ENCODE measurements around the gene TULP1. TPM values are rescaled to one million over a fixed set of nuclear protein-coding genes. Genes with fewer than 3 reads are reported as not detected.
A peak's percentile ranks its signal among the peaks of the same experiment; 100 is the strongest.

The TULP1 gene
- total and polyA plus RNA-seq, 2 of the 13 experiments (the other 11 are each of a cell fraction or from before 2014, with no cell fraction given), result not detected

DNA sequence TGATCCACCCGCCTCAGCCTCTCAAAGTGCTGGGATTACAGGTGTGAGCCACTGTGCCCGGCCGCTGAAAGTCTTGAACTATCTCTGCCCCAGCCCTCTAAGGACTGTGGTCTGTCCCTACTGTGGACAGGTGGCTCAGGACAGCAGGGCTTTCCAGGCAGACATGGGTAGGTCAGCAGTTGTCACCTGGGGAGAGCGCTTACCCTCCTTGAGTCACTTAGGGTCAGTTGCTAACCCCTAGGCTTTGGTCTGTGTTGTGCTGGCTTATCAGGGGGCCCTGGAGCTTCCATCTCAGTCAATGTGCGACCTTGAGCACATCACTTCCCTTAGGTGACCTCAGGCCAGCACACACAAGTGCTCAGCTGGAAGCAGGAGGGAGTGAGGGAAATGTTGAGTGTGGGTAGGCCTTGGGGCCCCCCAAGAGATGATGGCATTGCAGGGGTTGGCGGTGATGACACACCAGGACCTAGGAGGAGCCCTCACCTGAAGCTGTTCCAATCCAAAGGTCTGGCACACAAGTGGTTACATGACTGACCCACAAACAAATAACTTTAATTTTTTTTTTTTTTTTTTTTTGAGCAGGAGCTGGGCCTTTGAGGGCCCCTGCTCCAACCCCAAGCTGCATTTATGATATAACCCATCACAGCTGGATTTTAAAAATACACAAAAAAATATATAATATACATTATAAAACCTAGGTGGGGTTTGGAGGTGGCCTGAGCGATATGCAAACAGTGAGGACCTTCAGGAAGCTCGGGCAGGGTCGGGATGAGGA is 39.4 kb downstream of the TULP1 start (continued):
- TF ChIP-seq, protein P1, sequence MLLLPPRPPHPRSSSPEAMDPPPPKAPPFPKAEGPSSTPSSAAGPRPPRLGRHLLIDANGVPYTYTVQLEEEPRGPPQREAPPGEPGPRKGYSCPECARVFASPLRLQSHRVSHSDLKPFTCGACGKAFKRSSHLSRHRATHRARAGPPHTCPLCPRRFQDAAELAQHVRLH (CRISPR knock-in tag; IDR thresholded peaks at IDR 0.05; ENCODE audit: borderline replicate concordance, low read depth), result no peak
- no peak for TF ChIP-seq ZNF850 (CRISPR knock-in tag; conservative IDR thresholded peaks at IDR 0.05)
- TF ChIP-seq ZBTB37 (CRISPR knock-in tag; IDR thresholded peaks at IDR 0.05), result no peak
- no peak for TF ChIP-seq SIN3B (IDR thresholded peaks at IDR 0.05; ENCODE audit: low read length)
- TF ChIP-seq, protein P2, sequence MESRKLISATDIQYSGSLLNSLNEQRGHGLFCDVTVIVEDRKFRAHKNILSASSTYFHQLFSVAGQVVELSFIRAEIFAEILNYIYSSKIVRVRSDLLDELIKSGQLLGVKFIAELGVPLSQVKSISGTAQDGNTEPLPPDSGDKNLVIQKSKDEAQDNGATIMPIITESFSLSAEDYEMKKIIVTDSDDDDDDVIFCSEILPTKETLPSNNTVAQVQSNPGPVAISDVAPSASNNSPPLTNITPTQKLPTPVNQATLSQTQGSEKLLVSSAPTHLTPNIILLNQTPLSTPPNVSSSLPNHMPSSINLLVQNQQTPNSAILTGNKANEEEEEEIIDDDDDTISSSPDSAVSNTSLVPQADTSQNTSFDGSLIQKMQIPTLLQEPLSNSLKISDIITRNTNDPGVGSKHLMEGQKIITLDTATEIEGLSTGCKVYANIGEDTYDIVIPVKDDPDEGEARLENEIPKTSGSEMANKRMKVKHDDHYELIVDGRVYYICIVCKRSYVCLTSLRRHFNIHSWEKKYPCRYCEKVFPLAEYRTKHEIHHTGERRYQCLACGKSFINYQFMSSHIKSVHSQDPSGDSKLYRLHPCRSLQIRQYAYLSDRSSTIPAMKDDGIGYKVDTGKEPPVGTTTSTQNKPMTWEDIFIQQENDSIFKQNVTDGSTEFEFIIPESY (CRISPR knock-in tag; IDR thresholded peaks at IDR 0.05), result peak; percentile 33; the same call in 1 of the 2 replicates
- no peak for TF ChIP-seq ZSCAN25 (CRISPR knock-in tag; IDR thresholded peaks at IDR 0.05)
- TF ChIP-seq MLX (CRISPR knock-in tag; IDR thresholded peaks at IDR 0.05), result no peak
- TF ChIP-seq, protein P3, sequence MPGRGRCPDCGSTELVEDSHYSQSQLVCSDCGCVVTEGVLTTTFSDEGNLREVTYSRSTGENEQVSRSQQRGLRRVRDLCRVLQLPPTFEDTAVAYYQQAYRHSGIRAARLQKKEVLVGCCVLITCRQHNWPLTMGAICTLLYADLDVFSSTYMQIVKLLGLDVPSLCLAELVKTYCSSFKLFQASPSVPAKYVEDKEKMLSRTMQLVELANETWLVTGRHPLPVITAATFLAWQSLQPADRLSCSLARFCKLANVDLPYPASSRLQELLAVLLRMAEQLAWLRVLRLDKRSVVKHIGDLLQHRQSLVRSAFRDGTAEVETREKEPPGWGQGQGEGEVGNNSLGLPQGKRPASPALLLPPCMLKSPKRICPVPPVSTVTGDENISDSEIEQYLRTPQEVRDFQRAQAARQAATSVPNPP (CRISPR knock-in tag; IDR thresholded peaks at IDR 0.05), result no peak
- TF ChIP-seq KDM1A (CRISPR knock-in tag; IDR thresholded peaks at IDR 0.05), result no peak
- TF ChIP-seq SMARCE1 (IDR thresholded peaks at IDR 0.05; ENCODE audit: borderline replicate concordance), result no peak
- no peak for TF ChIP-seq ZNF3 (CRISPR knock-in tag; IDR thresholded peaks at IDR 0.05)
- TF ChIP-seq ADNP (CRISPR knock-in tag; IDR thresholded peaks at IDR 0.05), result no peak
- TF ChIP-seq NFKBIZ (CRISPR knock-in tag; IDR thresholded peaks at IDR 0.05), result no peak
- TF ChIP-seq, protein P4, sequence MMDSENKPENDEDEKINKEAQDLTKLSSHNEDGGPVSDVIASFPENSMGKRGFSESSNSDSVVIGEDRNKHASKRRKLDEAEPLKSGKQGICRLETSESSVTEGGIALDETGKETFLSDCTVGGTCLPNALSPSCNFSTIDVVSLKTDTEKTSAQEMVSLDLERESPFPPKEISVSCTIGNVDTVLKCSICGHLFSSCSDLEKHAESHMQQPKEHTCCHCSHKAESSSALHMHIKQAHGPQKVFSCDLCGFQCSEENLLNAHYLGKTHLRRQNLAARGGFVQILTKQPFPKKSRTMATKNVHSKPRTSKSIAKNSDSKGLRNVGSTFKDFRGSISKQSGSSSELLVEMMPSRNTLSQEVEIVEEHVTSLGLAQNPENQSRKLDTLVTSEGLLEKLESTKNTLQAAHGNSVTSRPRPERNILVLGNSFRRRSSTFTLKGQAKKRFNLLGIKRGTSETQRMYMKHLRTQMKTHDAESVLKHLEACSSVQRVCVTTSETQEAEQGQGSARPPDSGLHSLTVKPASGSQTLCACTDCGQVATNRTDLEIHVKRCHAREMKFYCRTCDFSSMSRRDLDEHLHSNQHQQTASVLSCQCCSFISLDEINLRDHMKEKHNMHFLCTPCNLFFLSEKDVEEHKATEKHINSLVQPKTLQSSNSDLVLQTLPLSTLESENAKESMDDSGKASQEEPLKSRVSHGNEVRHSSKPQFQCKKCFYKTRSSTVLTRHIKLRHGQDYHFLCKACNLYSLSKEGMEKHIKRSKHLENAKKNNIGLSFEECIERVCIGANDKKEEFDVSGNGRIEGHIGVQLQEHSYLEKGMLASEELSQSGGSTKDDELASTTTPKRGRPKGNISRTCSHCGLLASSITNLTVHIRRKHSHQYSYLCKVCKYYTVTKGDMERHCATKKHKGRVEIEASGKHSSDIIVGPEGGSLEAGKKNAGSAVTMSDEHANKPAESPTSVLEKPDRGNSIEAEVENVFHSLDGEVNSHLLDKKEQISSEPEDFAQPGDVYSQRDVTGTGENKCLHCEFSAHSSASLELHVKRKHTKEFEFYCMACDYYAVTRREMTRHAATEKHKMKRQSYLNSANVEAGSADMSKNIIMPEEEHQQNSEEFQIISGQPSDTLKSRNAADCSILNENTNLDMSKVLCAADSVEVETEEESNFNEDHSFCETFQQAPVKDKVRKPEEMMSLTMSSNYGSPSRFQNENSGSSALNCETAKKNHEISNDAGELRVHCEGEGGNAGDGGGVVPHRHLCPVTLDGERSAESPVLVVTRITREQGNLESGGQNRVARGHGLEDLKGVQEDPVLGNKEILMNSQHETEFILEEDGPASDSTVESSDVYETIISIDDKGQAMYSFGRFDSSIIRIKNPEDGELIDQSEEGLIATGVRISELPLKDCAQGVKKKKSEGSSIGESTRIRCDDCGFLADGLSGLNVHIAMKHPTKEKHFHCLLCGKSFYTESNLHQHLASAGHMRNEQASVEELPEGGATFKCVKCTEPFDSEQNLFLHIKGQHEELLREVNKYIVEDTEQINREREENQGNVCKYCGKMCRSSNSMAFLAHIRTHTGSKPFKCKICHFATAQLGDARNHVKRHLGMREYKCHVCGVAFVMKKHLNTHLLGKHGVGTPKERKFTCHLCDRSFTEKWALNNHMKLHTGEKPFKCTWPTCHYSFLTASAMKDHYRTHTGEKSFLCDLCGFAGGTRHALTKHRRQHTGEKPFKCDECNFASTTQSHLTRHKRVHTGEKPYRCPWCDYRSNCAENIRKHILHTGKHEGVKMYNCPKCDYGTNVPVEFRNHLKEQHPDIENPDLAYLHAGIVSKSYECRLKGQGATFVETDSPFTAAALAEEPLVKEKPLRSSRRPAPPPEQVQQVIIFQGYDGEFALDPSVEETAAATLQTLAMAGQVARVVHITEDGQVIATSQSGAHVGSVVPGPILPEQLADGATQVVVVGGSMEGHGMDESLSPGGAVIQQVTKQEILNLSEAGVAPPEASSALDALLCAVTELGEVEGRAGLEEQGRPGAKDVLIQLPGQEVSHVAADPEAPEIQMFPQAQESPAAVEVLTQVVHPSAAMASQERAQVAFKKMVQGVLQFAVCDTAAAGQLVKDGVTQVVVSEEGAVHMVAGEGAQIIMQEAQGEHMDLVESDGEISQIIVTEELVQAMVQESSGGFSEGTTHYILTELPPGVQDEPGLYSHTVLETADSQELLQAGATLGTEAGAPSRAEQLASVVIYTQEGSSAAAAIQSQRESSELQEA (CRISPR knock-in tag; IDR thresholded peaks at IDR 0.05; ENCODE audit: not compliant biosample characterization), result no peak
- TF ChIP-seq SUZ12 (IDR thresholded peaks at IDR 0.05; ENCODE audit: low read depth, low read length), result no peak
